GM12891 (cell line): ENCODE data around the gene POTEH.
"Not testable (repeated sequence)": the region's sequence is repeated elsewhere in the genome, so short reads cannot be mapped to it uniquely, and the experiment has no call there.

ENCODE experiments used
- PAX5 ChIP-seq: IDR thresholded peaks from 2 replicates; pipeline ENCODE4 v1.6.1; 2011; ENCODE audit warnings: low read length, moderate library complexity, mild to moderate bottlenecking; ENCODE audit not compliant: insufficient read depth, severe bottlenecking
- POLR2A ChIP-seq: IDR thresholded peaks from 2 replicates; pipeline ENCODE4 v1.6.1; 2011; ENCODE audit warnings: low read depth, low read length, control low read depth
- POLR2AphosphoS5 ChIP-seq: IDR thresholded peaks from 2 replicates; pipeline ENCODE4 v1.6.1; 2011; ENCODE audit warnings: low read depth, low read length, control low read depth
- POU2F2 ChIP-seq: IDR thresholded peaks from 2 replicates; pipeline ENCODE4 v1.6.1; 2011; ENCODE audit warnings: low read depth, mild to moderate bottlenecking, control low read depth, low read length, moderate library complexity
- SPI1 ChIP-seq: IDR thresholded peaks from 2 replicates; pipeline ENCODE4 v1.6.1; 2011; ENCODE audit warnings: low read depth, low read length, control low read depth
- TAF1 ChIP-seq: IDR thresholded peaks from 2 replicates; pipeline ENCODE4 v1.6.1; 2011; ENCODE audit warnings: low read depth, low read length, control low read depth

GRCh38 chr22:15763559-15763958 lies 73.7 kb downstream of the POTEH start:
- not testable (repeated sequence) for TF ChIP-seq POLR2AphosphoS5, POU2F2, POLR2A, TAF1, SPI1, PAX5
